Adrenal gland (tissue), 5 donors: ENCODE measurements around the gene SPA17.

Experiments
- CTCF ChIP-seq, 6 experiments: fragments of 450-650 bp in 4 of 6; fragments of 200-600 bp in 2 of 6; sonication (generic) in 1 of 6; IDR thresholded peaks; 1 replicate in 5 of 6; 2 replicates in 1 of 6; pipeline versions ENCODE4 v1.5.1 to v1.8.0; 2016 to 2021; ENCODE audit warnings: antibody characterized with exemption in 6 of 6, mild to moderate bottlenecking in 2 of 6, moderate library complexity in 1 of 6
- POLR2A ChIP-seq, 2 donors: fragments of 450-650 bp; IDR thresholded peaks; one replicate each; pipeline ENCODE4 v1.6.1; 2017; ENCODE audit warnings: antibody characterized with exemption in 2 of 2, mild to moderate bottlenecking in 2 of 2, moderate library complexity in 1 of 2
- donor health status: DM: no; HTN: no; CAD: no.

GRCh38 chr11:124746621-124747243 lies 73.0 kb downstream of the SPA17 start:
- peak in 5 of 6 experiments; percentile 9 to 34 (median 29) for TF ChIP-seq CTCF (IDR thresholded peaks at IDR 0.05)
- TF ChIP-seq POLR2A (IDR thresholded peaks at IDR 0.05): peak in 1 of 2 donors; percentile 31
